GM12872 (cell line): Measurements from ENCODE around the gene ZBTB9.

ENCODE experiments used
- CTCF ChIP-seq: IDR thresholded peaks from 3 replicates; pipeline ENCODE4 v1.5.1; 2011; ENCODE audit warnings: low read depth, mild to moderate bottlenecking, low read length, moderate library complexity; ENCODE audit not compliant: insufficient read depth

ZBTB9 gene

GRCh38 chr6:33432546-33432945, 21.8 kb upstream of the ZBTB9 start:
- no peak for TF ChIP-seq CTCF

GRCh38 chr6:33433001-33433543, 21.3 kb upstream of the ZBTB9 start:
- TF ChIP-seq CTCF: no peak

GRCh38 chr6:33433544-33434191, 20.7 kb upstream of the ZBTB9 start:
- TF ChIP-seq CTCF: no peak

- TF ChIP-seq CTCF: no peak
Observed at GRCh38 chr6:33434961-33435360, 19.4 kb upstream of the ZBTB9 start.

GRCh38 chr6:33437666-33438065, 16.7 kb upstream of the ZBTB9 start:
- TF ChIP-seq CTCF: no peak

- no peak for TF ChIP-seq CTCF
Observed at GRCh38 chr6:33438978-33439594, 15.3 kb upstream of the ZBTB9 start.

GRCh38 chr6:33439956-33440648, 14.3 kb upstream of the ZBTB9 start:
- TF ChIP-seq CTCF: no peak
